ENCODE measurements around the gene PRR13. TPM values are rescaled to one million over a fixed set of nuclear protein-coding genes. Genes with fewer than 3 reads are reported as not detected.

The PRR13 gene
- total and polyA plus RNA-seq, 2 of the 13 experiments (the other 11 are each of a cell fraction or from before 2014, with no cell fraction given): 65.0 to 102 TPM

GRCh38 chr12:53485955-53486735, 44.6 kb downstream of the PRR13 start:
- intact Hi-C loops (cut with micrococcal nuclease; ENCODE audit: unreplicated experiment) (no loop called here), in situ Hi-C loops (cut with HindIII; ENCODE audit: extremely low pct_ligation_motif_present, low pct_unique_long_range_greater_than_20kb) (no loop called here)
- no peak overlapping the region for H3K4me2 ChIP-seq (ENCODE audit: low read depth, low read length)
- BruUV-seq (replicated peaks): no TSS peak
- no peak overlapping the region for H3K27ac ChIP-seq (ENCODE audit: extremely low read length, insufficient read depth, low read length)
- H3K36me3 ChIP-seq (replicated peaks in 1 of 2; ENCODE audit: control insufficient read depth in 1 of 2, insufficient read depth in 2 of 2, low read length in 2 of 2): peaks cover 4 to 16% of the 10 kb centered on the region in 2 experiments; a peak in 3 of 5 replicates
- H3K79me2 ChIP-seq (ENCODE audit: insufficient read depth, low read length): no peaks in the 10 kb centered on the region
- TF ChIP-seq POLR2A (IDR thresholded peaks at IDR 0.05; ENCODE audit: insufficient read depth in 1 of 2, low read depth in 2 of 2, low read length in 2 of 2) (peak in 1 of 2 experiments; percentile 24; a peak in 2 of 4 replicates), SSRP1 (CRISPR knock-in tag; IDR thresholded peaks at IDR 0.05) (peak; percentile 45; the same call in 1 of the 2 replicates), PLSCR1 (CRISPR knock-in tag; IDR thresholded peaks at IDR 0.05; ENCODE audit: borderline replicate concordance) (no peak), GMEB1 (CRISPR knock-in tag; IDR thresholded peaks at IDR 0.05; ENCODE audit: borderline replicate concordance) (no peak), ERF (CRISPR knock-in tag; IDR thresholded peaks at IDR 0.05) (no peak), POLR2AphosphoS5 (IDR thresholded peaks at IDR 0.05; ENCODE audit: low read depth, low read length) (0 out of 2 replicates have a peak, but pooled peaks have one; percentile 23), ZNF549 (CRISPR knock-in tag; IDR thresholded peaks at IDR 0.05) (no peak), ZFP91 (CRISPR knock-in tag; IDR thresholded peaks at IDR 0.05; ENCODE audit: borderline replicate concordance) (no peak), ZFP36L2 (CRISPR knock-in tag; IDR thresholded peaks at IDR 0.05) (no peak), RBM22 (optimal IDR thresholded peaks at IDR 0.05; ENCODE audit: low read length) (peak; percentile 36), MXD4 (CRISPR knock-in tag; IDR thresholded peaks at IDR 0.05) (no peak)
- POLR2A ChIA-PET: interaction anchor here (1.2 kb wide), 1 partner anchor 15 kb away, joined by 7 read pairs; the partner anchor contains the start of gene TARBP2
- FAIRE-seq: no peak
- H3K4me3 ChIP-seq (replicated peaks in 1 of 3; ENCODE audit: insufficient read depth in 1 of 3, low read depth in 2 of 3, low read length in 3 of 3): no peak overlapping the region
- DNase-seq (ENCODE audit: low spot score): no peak
- no peaks in the 10 kb centered on the region for H3K9me3 ChIP-seq (ENCODE audit: low read length)
- H3K4me1 ChIP-seq (ENCODE audit: insufficient read depth, low read length): no peaks in the 10 kb centered on the region
- ATAC-seq: peak; percentile 3
- WGBS (ENCODE audit: low lambda C conversion rate): 97% methylated on average over 5 of the region's 10 CpGs
- no peak overlapping the region for H2AFZ ChIP-seq (ENCODE audit: low read length)
- H4K20me1 ChIP-seq (ENCODE audit: insufficient read depth, low read length): peaks cover 7% of the 10 kb centered on the region; the same call in 1 of the 2 replicates
- CTCF ChIA-PET (ENCODE audit: low intra/inter-chr PET ratio, low total read pairs): no interaction called here
- no peaks in the 10 kb centered on the region for H3K27me3 ChIP-seq (ENCODE audit: control insufficient read depth in 1 of 2, insufficient read depth in 2 of 2, low read length in 2 of 2)
- H3K9ac ChIP-seq (ENCODE audit: insufficient read depth, low read depth, low read length): no peak overlapping the region

Data from HepG2 (cell line).